ENCODE results near the gene HSH2D.

HSH2D gene

GRCh38 chr19:16121141-16121540 lies 22.3 kb upstream of the HSH2D start:
- DNase-seq, result no peak

- DNase-seq, result no peak
Observed at GRCh38 chr19:16121967-16122366, 21.5 kb upstream of the HSH2D start.

GRCh38 chr19:16124953-16125352 lies 18.5 kb upstream of the HSH2D start:
- no peak for DNase-seq

- DNase-seq, result no peak
Observed at GRCh38 chr19:16125737-16126495, 17.6 kb upstream of the HSH2D start.

- DNase-seq, result no peak
Observed at GRCh38 chr19:16127080-16127479, 16.4 kb upstream of the HSH2D start.

- DNase-seq, result no peak
Observed at GRCh38 chr19:16127776-16128371, 15.6 kb upstream of the HSH2D start.

- no peak for DNase-seq
Observed at GRCh38 chr19:16131648-16132047, 11.8 kb upstream of the HSH2D start.

- no peak for DNase-seq
Observed at GRCh38 chr19:16133818-16134217, 9.7 kb upstream of the HSH2D start.

GRCh38 chr19:16134510-16134909 lies 9.0 kb upstream of the HSH2D start:
- DNase-seq, result no peak

GRCh38 chr19:16135430-16136127 lies 7.9 kb upstream of the HSH2D start:
- no peak for DNase-seq

- no peak for DNase-seq
Observed at GRCh38 chr19:16136185-16136999, 7.1 kb upstream of the HSH2D start.

GRCh38 chr19:16139752-16140151 lies 3.7 kb upstream of the HSH2D start:
- no peak for DNase-seq

- no peak for DNase-seq
Observed at GRCh38 chr19:16141043-16141442, 2.4 kb upstream of the HSH2D start.

GRCh38 chr19:16142032-16142580 lies 1.4 kb upstream of the HSH2D start:
- DNase-seq, result no peak

- no peak for DNase-seq
Observed at GRCh38 chr19:16144216-16144581, 714 bp downstream of the HSH2D start.

- DNase-seq, result no peak
Observed at GRCh38 chr19:16146112-16146511, 2.6 kb downstream of the HSH2D start.

- no peak for DNase-seq
Observed at GRCh38 chr19:16148443-16149229, 5.2 kb downstream of the HSH2D start.

- no peak for DNase-seq
Observed at GRCh38 chr19:16153582-16154336, 10.3 kb downstream of the HSH2D start.

GRCh38 chr19:16154557-16154956 lies 11.1 kb downstream of the HSH2D start:
- DNase-seq, result no peak

- DNase-seq, result no peak
Observed at GRCh38 chr19:16155128-16155527, 11.6 kb downstream of the HSH2D start.

- DNase-seq, result no peak
Observed at GRCh38 chr19:16156904-16157303, 13.4 kb downstream of the HSH2D start.

Data from NCI-H1436 (cell line).